Stimulated activated naive CD8-positive, alpha-beta T cell treated with anti-CD3 and anti-CD28 coated beads, Interleukin-15, Interleukin-2, amounts not matched to agents 100 U/mL and 50 U/mL, for 24 hours (primary cell): Measurements from ENCODE around the gene C1orf174.

Experiments used
- ATAC-seq: fragments of 150-1000 bp; cut with Tn5 transposase; one replicate; pipeline ENCODE4 v1.10.0; 2021
- DNase-seq: peaks from one replicate; pipeline ENCODE4 v3.0.0; 2021

The C1orf174 gene

GRCh38 chr1:3869751-3870301, 30.2 kb downstream of the C1orf174 start:
- no peak for ATAC-seq
- DNase-seq: no peak

- DNase-seq (no peak), ATAC-seq (no peak)
These were observed 31.5 kb downstream of the C1orf174 start for GRCh38 chr1:3868464-3869006.

GRCh38 chr1:3865606-3866160, 34.4 kb downstream of the C1orf174 start:
- DNase-seq: no peak

GRCh38 chr1:3864884-3865283, 35.2 kb downstream of the C1orf174 start:
- ATAC-seq: no peak

More at GRCh38 chr1:3865606-3866160, 34.4 kb downstream of the C1orf174 start:
- no peak for ATAC-seq

GRCh38 chr1:3863231-3863935, 36.7 kb downstream of the C1orf174 start:
- ATAC-seq (no peak), DNase-seq (no peak)

More at GRCh38 chr1:3864884-3865283, 35.2 kb downstream of the C1orf174 start:
- no peak for DNase-seq

- ATAC-seq (no peak), DNase-seq (peak; percentile 15)
These were observed 41.7 kb downstream of the C1orf174 start for GRCh38 chr1:3858231-3858981.

GRCh38 chr1:3857791-3858129, 42.3 kb downstream of the C1orf174 start:
- ATAC-seq (no peak), DNase-seq (no peak)

- DNase-seq (peak; percentile 94), ATAC-seq (peak; percentile 98)
These were observed 42.9 kb downstream of the C1orf174 start, which contains the start of the genes CEP104 and DFFB for GRCh38 chr1:3856923-3857790. Gene CEP104 (minus strand): TSS chr1:3857211. CDS start chr1:3852407, 4,804 bp downstream. Gene DFFB (plus strand): TSS chr1:3857476. CDS start chr1:3857604, 128 bp downstream.

- ATAC-seq (no peak), DNase-seq (no peak)
These were observed 47.2 kb downstream of the C1orf174 start for GRCh38 chr1:3852711-3853485.

- no peak for ATAC-seq
- DNase-seq: no peak
These were observed 48.0 kb downstream of the C1orf174 start for GRCh38 chr1:3852091-3852490.

- no peak for DNase-seq
- ATAC-seq: no peak
These were observed 48.8 kb downstream of the C1orf174 start for GRCh38 chr1:3851292-3851691.

- DNase-seq (no peak), ATAC-seq (no peak)
These were observed 49.2 kb downstream of the C1orf174 start for GRCh38 chr1:3850857-3851256.

GRCh38 chr1:3847081-3847480, 53.0 kb downstream of the C1orf174 start:
- ATAC-seq: no peak
- DNase-seq: no peak

GRCh38 chr1:3846541-3846940, 53.5 kb downstream of the C1orf174 start:
- no peak for ATAC-seq
- no peak for DNase-seq

GRCh38 chr1:3842912-3843311, 57.2 kb downstream of the C1orf174 start:
- DNase-seq (no peak), ATAC-seq (no peak)

GRCh38 chr1:3841491-3841890, 58.6 kb downstream of the C1orf174 start:
- DNase-seq (no peak), ATAC-seq (no peak)
